Brain microvascular endothelial cell (primary cell): ENCODE measurements around the gene EYS.

Source experiments
- DNase-seq: peaks from one replicate; pipeline ENCODE4 v3.0.0-alpha.2; 2020
- H3K27ac ChIP-seq: fragments of 250-450 bp; sonication (Bioruptor Pico); 2 replicates; pipeline ENCODE4 v1.5.1; 2020; ENCODE audit warnings: mild to moderate bottlenecking, moderate library complexity
- H3K27me3 ChIP-seq: fragments of 250-450 bp; sonication (Bioruptor Pico); replicated peaks from 2 replicates; pipeline ENCODE4 v1.5.1; 2020; ENCODE audit warnings: mild to moderate bottlenecking
- H3K36me3 ChIP-seq: fragments of 250-450 bp; sonication (Bioruptor Pico); replicated peaks from 2 replicates; pipeline ENCODE4 v1.5.1; 2020; ENCODE audit warnings: mild to moderate bottlenecking
- H3K4me3 ChIP-seq: 2 replicates; pipeline ENCODE4 v1.5.1; 2011; ENCODE audit warnings: low read depth, mild to moderate bottlenecking, control low read depth, low read length, moderate library complexity
- in situ Hi-C: cut with HindIII; loops from 2 replicates; pipeline ENCODE4 v1.10.0; 2017; ENCODE audit warnings: low sequenced_read_pairs, low pct_ligation_motif_present
- TF ChIP-seq, protein P1 (sequence below): IDR thresholded peaks from 2 replicates; pipeline ENCODE4 v1.5.1; 2011; ENCODE audit warnings: low read depth, mild to moderate bottlenecking, moderate library complexity, low read length, control low read depth, inconsistent platforms; ENCODE audit errors: missing control alignments

The EYS gene

DNA sequence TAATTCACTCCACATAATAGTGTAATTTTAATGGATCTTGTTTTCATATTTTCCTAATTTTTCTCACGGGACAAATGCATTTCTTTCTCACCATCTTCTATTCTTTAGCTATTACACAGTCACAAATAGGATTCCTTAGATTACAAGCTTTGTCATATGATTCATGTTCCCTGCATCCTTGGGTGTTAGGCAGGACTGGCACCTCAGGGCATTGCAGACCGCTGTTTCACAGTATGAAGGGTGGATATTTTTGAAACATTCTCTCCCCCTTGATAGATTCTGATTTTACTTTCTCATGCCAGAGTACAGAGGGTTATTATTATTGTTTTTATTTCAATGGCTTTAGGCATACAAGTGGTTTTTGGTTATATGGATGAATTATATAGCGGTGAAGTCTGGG lies 1469.0 kb downstream of the EYS start:
- TF ChIP-seq, protein P1, sequence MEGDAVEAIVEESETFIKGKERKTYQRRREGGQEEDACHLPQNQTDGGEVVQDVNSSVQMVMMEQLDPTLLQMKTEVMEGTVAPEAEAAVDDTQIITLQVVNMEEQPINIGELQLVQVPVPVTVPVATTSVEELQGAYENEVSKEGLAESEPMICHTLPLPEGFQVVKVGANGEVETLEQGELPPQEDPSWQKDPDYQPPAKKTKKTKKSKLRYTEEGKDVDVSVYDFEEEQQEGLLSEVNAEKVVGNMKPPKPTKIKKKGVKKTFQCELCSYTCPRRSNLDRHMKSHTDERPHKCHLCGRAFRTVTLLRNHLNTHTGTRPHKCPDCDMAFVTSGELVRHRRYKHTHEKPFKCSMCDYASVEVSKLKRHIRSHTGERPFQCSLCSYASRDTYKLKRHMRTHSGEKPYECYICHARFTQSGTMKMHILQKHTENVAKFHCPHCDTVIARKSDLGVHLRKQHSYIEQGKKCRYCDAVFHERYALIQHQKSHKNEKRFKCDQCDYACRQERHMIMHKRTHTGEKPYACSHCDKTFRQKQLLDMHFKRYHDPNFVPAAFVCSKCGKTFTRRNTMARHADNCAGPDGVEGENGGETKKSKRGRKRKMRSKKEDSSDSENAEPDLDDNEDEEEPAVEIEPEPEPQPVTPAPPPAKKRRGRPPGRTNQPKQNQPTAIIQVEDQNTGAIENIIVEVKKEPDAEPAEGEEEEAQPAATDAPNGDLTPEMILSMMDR, result no peak
- Histone ChIP-seq H3K4me3 (no peak overlapping the region), H3K36me3 (no peaks in the 10 kb centered on the region), H3K27me3 (no peaks in the 10 kb centered on the region), H3K27ac (no peak overlapping the region)
- no peak for DNase-seq
- in situ Hi-C loops, result no loop called here

DNA sequence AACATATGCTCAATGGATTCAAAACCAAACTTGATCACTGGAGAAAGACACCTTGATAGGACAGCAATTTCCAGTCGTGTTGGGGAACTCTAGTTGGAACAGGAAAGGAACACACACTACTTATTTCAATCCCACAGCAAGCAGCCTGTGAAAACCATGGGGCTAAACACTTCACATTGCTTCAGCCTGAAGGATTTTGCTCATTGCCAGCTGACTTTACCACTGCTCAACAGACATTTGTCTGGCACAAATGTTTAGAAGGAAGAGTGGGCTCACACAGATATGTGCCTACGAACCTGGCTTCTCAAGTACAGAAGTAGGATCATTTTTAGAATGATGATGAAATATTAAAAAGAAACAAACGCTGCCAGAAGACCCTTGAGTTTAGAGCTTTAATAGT lies 1473.3 kb downstream of the EYS start:
- TF ChIP-seq, protein P1, result no peak
- no peak for DNase-seq
- Histone ChIP-seq H3K27me3 (no peaks in the 10 kb centered on the region), H3K4me3 (no peak overlapping the region), H3K36me3 (no peaks in the 10 kb centered on the region), H3K27ac (no peak overlapping the region)
- in situ Hi-C loops, result no loop called here

DNA sequence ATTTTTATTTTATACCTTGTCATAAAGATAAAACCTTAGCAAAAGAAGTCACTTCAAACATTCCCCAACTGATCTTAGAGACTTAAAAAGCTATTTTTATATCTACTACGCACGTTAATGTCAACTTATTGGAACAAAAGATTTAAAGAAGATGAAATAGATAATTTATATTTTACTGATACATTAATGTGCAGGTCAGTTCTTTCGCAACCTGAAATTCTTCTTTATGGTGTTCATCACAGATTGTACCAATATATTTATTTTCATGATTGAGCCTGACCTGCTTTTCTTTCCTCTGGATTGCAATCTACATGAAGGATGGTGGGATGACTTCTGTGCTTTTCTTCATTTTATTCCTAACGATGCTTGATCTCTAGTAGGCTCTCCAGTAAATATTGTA lies 1475.1 kb downstream of the EYS start:
- H3K4me3 ChIP-seq, result no peak overlapping the region
- in situ Hi-C loops, result no loop called here
- no peak overlapping the region for H3K27ac ChIP-seq
- TF ChIP-seq, protein P1, result no peak
- no peaks in the 10 kb centered on the region for H3K27me3 ChIP-seq
- H3K36me3 ChIP-seq, result no peaks in the 10 kb centered on the region
- no peak for DNase-seq

DNA sequence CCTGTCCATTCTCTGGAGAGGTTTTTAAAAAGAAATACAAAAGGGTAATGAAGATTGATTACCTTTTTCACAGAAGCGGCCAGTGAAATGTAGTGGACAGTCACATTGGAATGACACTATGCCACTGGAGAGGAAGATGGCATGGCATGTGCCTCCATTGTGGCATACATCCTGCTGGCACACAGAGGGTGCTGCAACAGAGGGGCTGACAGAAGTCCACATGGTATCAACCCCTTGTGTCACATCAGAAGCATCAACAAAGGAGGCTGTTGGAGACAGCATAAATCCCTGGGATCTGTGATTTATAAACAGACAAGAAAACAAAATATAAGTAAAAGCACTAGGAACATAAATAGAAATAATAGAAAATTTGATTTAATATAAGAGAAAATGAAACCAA lies 1476.5 kb downstream of the EYS start:
- Histone ChIP-seq H3K4me3 (no peak overlapping the region), H3K27ac (no peak overlapping the region), H3K36me3 (no peaks in the 10 kb centered on the region), H3K27me3 (no peaks in the 10 kb centered on the region)
- in situ Hi-C loops, result no loop called here
- TF ChIP-seq, protein P1, result no peak
- no peak for DNase-seq

DNA sequence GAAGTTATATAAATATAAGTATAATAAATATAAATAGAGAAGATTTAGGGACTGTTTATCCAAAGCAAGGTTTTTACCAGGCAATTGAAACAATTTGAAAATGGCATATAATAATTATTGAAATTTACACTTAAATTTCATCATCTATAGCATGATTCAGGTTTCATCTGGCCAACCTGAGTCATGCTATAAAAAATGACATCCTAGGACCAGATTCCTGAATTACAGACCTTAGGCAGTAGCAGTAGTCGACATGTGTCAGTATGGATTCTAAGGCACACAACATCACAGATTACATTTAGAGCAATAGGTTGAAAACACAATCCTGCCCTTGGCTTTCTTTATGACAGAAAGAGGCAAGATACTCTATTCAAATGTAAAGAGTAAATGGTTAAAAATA lies 1479.2 kb downstream of the EYS start:
- H3K4me3 ChIP-seq, result no peak overlapping the region
- H3K36me3 ChIP-seq, result no peaks in the 10 kb centered on the region
- in situ Hi-C loops, result no loop called here
- H3K27ac ChIP-seq, result no peak overlapping the region
- TF ChIP-seq, protein P1, result no peak
- no peak for DNase-seq
- no peaks in the 10 kb centered on the region for H3K27me3 ChIP-seq

DNA sequence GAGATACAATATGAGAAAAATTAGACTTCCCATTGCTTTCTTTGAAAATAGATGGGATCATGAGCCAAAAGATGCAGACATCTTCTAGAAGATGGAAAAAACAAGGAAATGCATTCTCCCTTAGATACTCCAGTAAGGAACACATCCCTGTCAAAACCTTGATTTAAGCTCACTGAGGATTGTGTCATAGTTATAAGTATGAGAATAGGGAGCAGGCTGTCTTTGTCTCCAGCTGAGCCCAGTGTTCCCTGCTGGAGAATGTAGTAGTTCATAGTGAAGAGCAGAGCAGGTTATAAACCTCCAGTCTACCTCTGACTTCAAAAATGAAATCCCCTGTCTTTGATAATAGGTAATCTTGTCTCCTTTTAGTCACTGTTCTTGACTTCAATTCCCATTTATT lies 1481.5 kb downstream of the EYS start:
- H3K4me3 ChIP-seq, result no peak overlapping the region
- no peaks in the 10 kb centered on the region for H3K36me3 ChIP-seq
- DNase-seq, result no peak
- in situ Hi-C loops, result no loop called here
- TF ChIP-seq, protein P1, result no peak
- no peak overlapping the region for H3K27ac ChIP-seq
- no peaks in the 10 kb centered on the region for H3K27me3 ChIP-seq
